Psoas muscle (tissue), 8 donors: ENCODE results near the gene SIAH3. TPM values are rescaled to one million over a fixed set of nuclear protein-coding genes. Genes with fewer than 3 reads are reported as not detected.
A peak's percentile ranks its signal among the peaks of the same experiment; 100 is the strongest.

Experiments used
- ATAC-seq, 4 donors: fragments of 200-7000 bp; cut with Tn5 transposase; one replicate each; pipeline ENCODE4 v1.9.1; 2020; ENCODE audit warnings: moderate library complexity in 3 of 4, mild to moderate bottlenecking in 2 of 4
- DNase-seq, 2 donors: peaks; one replicate each; pipeline ENCODE4 v3.0.0-alpha.2; 2020
- H3K27ac ChIP-seq: fragments of 200-600 bp; one replicate; pipeline ENCODE4 v1.8.0; 2022
- H3K27me3 ChIP-seq, 3 donors: fragments of 200-600 bp in 1 of 3; one replicate each; pipeline versions ENCODE4 v1.6.1 to v1.8.0; 2013 to 2022; ENCODE audit warnings: low read length in 2 of 3, mild to moderate bottlenecking in 2 of 3, moderate library complexity in 1 of 3; ENCODE audit not compliant: insufficient read depth in 3 of 3
- H3K36me3 ChIP-seq, 2 donors: fragments of 200-600 bp in 1 of 2; one replicate each; pipeline versions ENCODE4 v1.6.1 to v1.8.0; 2013 to 2022; ENCODE audit warnings: low read depth in 1 of 2, mild to moderate bottlenecking in 1 of 2, moderate library complexity in 1 of 2; ENCODE audit not compliant: insufficient read depth in 1 of 2
- H3K4me1 ChIP-seq: fragments of 200-600 bp; one replicate; pipeline ENCODE4 v1.8.0; 2022
- H3K4me3 ChIP-seq: fragments of 200-600 bp; one replicate; pipeline ENCODE4 v1.8.0; 2022; ENCODE audit warnings: mild to moderate bottlenecking
- H3K9me3 ChIP-seq: fragments of 200-600 bp; one replicate; pipeline ENCODE4 v1.8.0; 2022
- WGBS, 3 donors: extraction: QIAGEN DNeasy Blood & Tissue Kit; methylation state at CpG; one replicate each; pipeline versions ENCODE4 v1.1.6 to v1.1.7; 2013; 5-methylcytosine and 5-hydroxymethylcytosine counted together
- intact Hi-C, 2 donors: fragments of 100-400 bp; cut with DNase I; formaldehyde crosslinking; loops; one replicate each; pipeline versions ENCODE4 v1.11.0 to v1.14.2; 2022
- polyA plus RNA-seq, 3 donors: library from polyadenylated mRNA; stranded (reverse); fragments of 200-250 nt; gene quantifications; one replicate each; pipeline ENCODE4 v1.2.3, GENCODE V29; 2013
- total RNA-seq, 4 donors: library from RNA; stranded (reverse); fragmentation: NEBNext Ultra II Directional in 2 of 4; extraction: Animal tissue kit (Norgen Biotek cat#: 25700) in 2 of 4; gene quantifications; one replicate each; pipeline versions ENCODE4 v1.2.1 to v1.2.4, GENCODE V29; 2021 to 2023
- TF ChIP-seq, protein P1 (sequence below): fragments of 200-600 bp; IDR thresholded peaks from one replicate; pipeline ENCODE4 v1.8.0; 2022; ENCODE audit warnings: antibody characterized with exemption
- donor health status: healthy with polysubstance abuse.
- donor health status: DM: no; HTN: no; CAD: no; lungs with moderate emphysema.
- donor health status: Bipolar disorder and iron deficiency.
- donor health status: healthy.
- donor health status: DM: yes; HTN: yes; CAD: no.
- donor health status: DM: no; HTN: no; CAD: no.
- donor health status: DM: no; HTN: no; CAD: no.
- donor health status: DM: yes; HTN: yes; CAD: no.

Gene SIAH3
- total and polyA plus RNA-seq, 7 donors: 0.02 to 0.03 (median 0.02) TPM; not detected in 4

GRCh38 chr13:45782327-45783045, 69.1 kb downstream of the SIAH3 start:
- Histone ChIP-seq H3K9me3 (no peaks in the 10 kb centered on the region), H3K27ac (peak overlapping the region; percentile 81), H3K4me1 (peaks cover 20% of the 10 kb centered on the region), H3K36me3 (no peaks in the 10 kb centered on the region), H3K4me3 (no peak overlapping the region), H3K27me3 (no peaks in the 10 kb centered on the region)
- DNase-seq (no peak), ATAC-seq (peak in 1 of 4 donors; percentile 25)
- TF ChIP-seq, protein P1, sequence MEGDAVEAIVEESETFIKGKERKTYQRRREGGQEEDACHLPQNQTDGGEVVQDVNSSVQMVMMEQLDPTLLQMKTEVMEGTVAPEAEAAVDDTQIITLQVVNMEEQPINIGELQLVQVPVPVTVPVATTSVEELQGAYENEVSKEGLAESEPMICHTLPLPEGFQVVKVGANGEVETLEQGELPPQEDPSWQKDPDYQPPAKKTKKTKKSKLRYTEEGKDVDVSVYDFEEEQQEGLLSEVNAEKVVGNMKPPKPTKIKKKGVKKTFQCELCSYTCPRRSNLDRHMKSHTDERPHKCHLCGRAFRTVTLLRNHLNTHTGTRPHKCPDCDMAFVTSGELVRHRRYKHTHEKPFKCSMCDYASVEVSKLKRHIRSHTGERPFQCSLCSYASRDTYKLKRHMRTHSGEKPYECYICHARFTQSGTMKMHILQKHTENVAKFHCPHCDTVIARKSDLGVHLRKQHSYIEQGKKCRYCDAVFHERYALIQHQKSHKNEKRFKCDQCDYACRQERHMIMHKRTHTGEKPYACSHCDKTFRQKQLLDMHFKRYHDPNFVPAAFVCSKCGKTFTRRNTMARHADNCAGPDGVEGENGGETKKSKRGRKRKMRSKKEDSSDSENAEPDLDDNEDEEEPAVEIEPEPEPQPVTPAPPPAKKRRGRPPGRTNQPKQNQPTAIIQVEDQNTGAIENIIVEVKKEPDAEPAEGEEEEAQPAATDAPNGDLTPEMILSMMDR: no peak
- intact Hi-C loops: no loop called here
- 33 to 42% (median 38%) methylated on average over 9 of the region's 9 CpGs for WGBS, 3 donors

DNA sequence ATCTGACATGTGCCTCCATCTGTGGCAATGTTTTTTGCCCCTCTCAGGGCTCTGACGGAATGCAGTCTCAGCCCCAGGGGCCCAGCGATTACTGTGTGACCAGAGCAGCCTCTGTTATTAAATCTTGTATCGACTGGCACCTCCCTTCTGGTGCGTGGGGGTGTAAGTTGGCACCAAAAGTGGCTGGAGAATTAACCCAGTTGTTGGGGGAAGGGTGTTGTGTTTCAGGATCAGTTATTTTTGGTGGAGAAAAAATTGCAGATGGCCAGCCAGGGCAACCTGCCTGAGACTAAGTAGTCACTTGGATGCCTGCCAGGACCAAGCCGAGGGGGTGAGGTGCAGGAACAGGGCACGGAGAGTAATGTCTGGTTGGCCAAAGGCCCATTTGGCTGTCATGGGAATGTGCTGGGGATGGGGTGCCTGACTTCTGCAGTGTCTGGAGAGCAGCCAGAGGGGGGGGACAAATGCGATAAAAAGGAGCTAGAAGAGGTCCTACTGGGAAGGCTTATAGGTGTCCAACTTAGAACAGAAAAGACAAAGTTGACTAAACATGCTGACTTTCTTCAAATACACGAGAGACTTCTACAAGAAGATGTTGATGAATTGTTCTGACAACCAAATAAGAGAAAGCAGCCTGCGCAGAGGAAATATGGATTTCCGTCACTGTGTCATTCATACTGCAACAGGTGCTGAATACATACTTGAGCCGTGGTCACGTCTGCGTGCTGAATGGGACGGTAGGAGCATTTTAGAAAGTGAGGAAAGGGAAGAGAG, 69.8 kb downstream of the SIAH3 start:
- peak overlapping the region; percentile 34 for H3K4me3 ChIP-seq
- H3K27ac ChIP-seq: peak overlapping the region; percentile 81
- TF ChIP-seq, protein P1: no peak
- no peaks in the 10 kb centered on the region for H3K36me3 ChIP-seq
- intact Hi-C loops: no loop called here
- H3K9me3 ChIP-seq: no peaks in the 10 kb centered on the region
- H3K27me3 ChIP-seq: no peaks in the 10 kb centered on the region
- peaks cover 20% of the 10 kb centered on the region for H3K4me1 ChIP-seq
- ATAC-seq (peak; percentile 83 to 91 (median 88)), DNase-seq (peak; percentile 61 to 88)
- WGBS, 3 donors: 13 to 20% (median 16%) methylated on average over 14 of the region's 14 CpGs

DNA sequence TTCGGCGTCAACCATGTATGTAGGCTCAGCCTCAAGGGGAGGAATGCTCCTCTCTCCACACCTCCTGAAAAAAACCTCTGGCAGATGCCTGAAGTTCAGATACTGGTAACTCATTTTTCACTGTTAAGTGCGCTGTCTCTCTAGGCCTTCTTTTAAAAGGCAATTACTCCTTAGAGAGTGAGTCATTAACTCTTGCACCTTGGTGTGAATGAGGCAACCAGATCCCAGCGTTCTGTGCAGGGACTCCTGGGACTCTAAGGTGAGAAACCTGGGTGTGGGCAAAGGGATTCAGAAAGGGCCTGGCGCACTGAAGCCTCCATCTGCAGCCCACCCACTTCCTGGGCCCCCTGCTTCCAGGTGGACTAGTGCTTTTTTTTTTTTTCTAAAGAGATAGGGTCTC, 71.7 kb downstream of the SIAH3 start:
- no peak for DNase-seq
- Histone ChIP-seq H3K36me3 (no peaks in the 10 kb centered on the region), H3K9me3 (no peaks in the 10 kb centered on the region), H3K4me1 (peaks cover 20% of the 10 kb centered on the region), H3K27me3 (no peaks in the 10 kb centered on the region), H3K27ac (no peak overlapping the region), H3K4me3 (no peak overlapping the region)
- 89 to 91% (median 89%) methylated on average over 5 of the region's 5 CpGs for WGBS, 3 donors
- intact Hi-C loops: no loop called here
- ATAC-seq: peak in 1 of 4 donors; percentile 37
- TF ChIP-seq, protein P1: no peak

GRCh38 chr13:45778882-45779281, 72.7 kb downstream of the SIAH3 start:
- Histone ChIP-seq H3K9me3 (no peaks in the 10 kb centered on the region), H3K27ac (no peak overlapping the region), H3K4me1 (peaks cover 26% of the 10 kb centered on the region), H3K27me3 (no peaks in the 10 kb centered on the region), H3K36me3 (no peaks in the 10 kb centered on the region), H3K4me3 (no peak overlapping the region)
- WGBS, 3 donors: 62 to 64% (median 64%) methylated on average over 4 of the region's 4 CpGs
- ATAC-seq (no peak), DNase-seq (no peak)
- intact Hi-C loops: no loop called here
- TF ChIP-seq, protein P1: no peak
